Thymus (tissue), 11 donors: ENCODE measurements around the gene STX3. TPM values are rescaled to one million over a fixed set of nuclear protein-coding genes. Genes with fewer than 3 reads are reported as not detected.
"Not testable (repeated sequence)": the region's sequence is repeated elsewhere in the genome, so short reads cannot be mapped to it uniquely, and the experiment has no call there.

Source experiments
- DNase-seq, 9 donors: peaks; one replicate each; pipeline ENCODE4 v3.0.0-alpha.2; 2013; ENCODE audit warnings: low spot score in 9 of 9, low read depth in 6 of 9, missing footprints in 1 of 9
- H3K27ac ChIP-seq, 2 donors: one replicate each; pipeline ENCODE4 v1.5.1; 2013; ENCODE audit warnings: control low read depth in 1 of 2, low read depth in 1 of 2, low read length in 1 of 2, mild to moderate bottlenecking in 1 of 2, moderate library complexity in 1 of 2
- H3K27me3 ChIP-seq, 2 donors: one replicate each; pipeline ENCODE4 v1.5.1; 2013; ENCODE audit warnings: low read length in 1 of 2; ENCODE audit not compliant: control insufficient read depth in 2 of 2, insufficient read depth in 1 of 2
- H3K36me3 ChIP-seq, 2 donors: one replicate each; pipeline ENCODE4 v1.5.1; 2013; ENCODE audit warnings: low read length in 1 of 2, mild to moderate bottlenecking in 1 of 2, moderate library complexity in 1 of 2; ENCODE audit not compliant: control insufficient read depth in 2 of 2, insufficient read depth in 2 of 2
- H3K4me1 ChIP-seq, 2 donors: one replicate each; pipeline ENCODE4 v1.5.1; 2013; ENCODE audit warnings: low read length in 2 of 2; ENCODE audit not compliant: control insufficient read depth in 2 of 2, insufficient read depth in 2 of 2
- H3K4me3 ChIP-seq, 2 donors: one replicate each; pipeline ENCODE4 v1.5.1; 2013; ENCODE audit warnings: low read length in 2 of 2, control low read depth in 1 of 2, mild to moderate bottlenecking in 1 of 2
- H3K9me3 ChIP-seq, 2 donors: one replicate each; pipeline ENCODE4 v1.5.1; 2013; ENCODE audit warnings: low read length in 1 of 2, mild to moderate bottlenecking in 1 of 2; ENCODE audit not compliant: control insufficient read depth in 2 of 2, insufficient read depth in 1 of 2
- WGBS: extraction: QIAGEN DNeasy Blood & Tissue Kit; methylation state at CpG from one replicate; pipeline ENCODE4 v1.1.7; 2013; 5-methylcytosine and 5-hydroxymethylcytosine counted together
- polyA plus RNA-seq: library from polyadenylated mRNA; stranded (reverse); fragments of 200-250 nt; gene quantifications from one replicate; pipeline ENCODE4 v1.2.3, GENCODE V29; 2013
- total RNA-seq: library from RNA; stranded (reverse); fragments of 120-200 nt; gene quantifications from one replicate; pipeline ENCODE4 v1.2.4, GENCODE V29; 2013
- donor health status: healthy.

The STX3 gene
- total and polyA plus RNA-seq, 2 donors = 9.4 to 14.1 TPM

DNA sequence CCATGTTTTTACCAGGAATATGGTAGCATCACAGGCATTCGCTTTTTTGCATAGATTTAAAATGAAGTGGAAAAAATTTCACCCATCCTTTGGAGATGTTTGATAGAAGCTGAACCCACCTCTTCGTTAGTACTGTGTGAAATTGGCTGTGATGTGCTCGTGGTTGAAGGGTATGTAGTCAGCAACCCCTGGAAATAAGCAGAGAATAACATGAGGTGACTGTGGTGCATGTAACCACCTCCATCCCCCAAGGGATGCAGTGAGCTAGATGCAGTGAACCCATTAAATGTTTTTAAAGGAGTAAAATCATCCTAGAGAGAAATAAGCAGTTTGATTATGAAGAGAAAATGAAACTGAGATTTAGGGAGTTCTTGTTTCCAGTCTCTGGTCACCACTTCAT is 74.2 kb downstream of the STX3 start:
- H3K4me3 ChIP-seq = no peak overlapping the region
- no peaks in the 10 kb centered on the region for H3K36me3 ChIP-seq
- H3K4me1 ChIP-seq = no peaks in the 10 kb centered on the region
- no peaks in the 10 kb centered on the region for H3K27me3 ChIP-seq
- no peaks in the 10 kb centered on the region for H3K9me3 ChIP-seq
- 90% methylated on average over 3 of the region's 3 CpGs for WGBS
- DNase-seq = no peak
- H3K27ac ChIP-seq = no peak overlapping the region

GRCh38 chr11:59833602-59834001 is 78.4 kb downstream of the STX3 start:
- DNase-seq = no peak
- no peaks in the 10 kb centered on the region for H3K36me3 ChIP-seq
- 74% methylated on average over 2 of the region's 2 CpGs for WGBS
- no peaks in the 10 kb centered on the region for H3K9me3 ChIP-seq
- H3K4me3 ChIP-seq = no peak overlapping the region
- H3K4me1 ChIP-seq = no peaks in the 10 kb centered on the region
- H3K27ac ChIP-seq = no peak overlapping the region
- H3K27me3 ChIP-seq = no peaks in the 10 kb centered on the region

DNA sequence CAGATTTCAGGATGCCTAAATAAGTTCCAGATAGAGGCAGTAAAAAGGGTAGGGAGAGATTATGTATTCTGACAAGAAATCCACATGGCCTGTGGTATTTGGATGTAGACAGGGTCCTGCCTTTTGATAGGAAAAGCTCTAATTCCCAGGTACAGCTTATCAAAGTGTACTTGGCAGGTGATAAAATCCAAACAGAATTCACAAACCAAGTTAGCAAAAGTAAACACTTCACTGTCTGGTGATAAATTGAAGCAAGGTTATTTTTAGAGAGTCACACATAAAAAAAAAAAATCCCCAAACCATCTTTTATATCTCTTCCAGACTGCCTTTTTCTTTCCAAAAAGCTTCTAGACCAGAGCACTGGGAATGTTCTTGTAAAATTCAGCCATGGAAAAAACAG is 84.4 kb downstream of the STX3 start:
- H3K27me3 ChIP-seq = no peaks in the 10 kb centered on the region
- DNase-seq = no peak
- H3K9me3 ChIP-seq = no peaks in the 10 kb centered on the region
- no peaks in the 10 kb centered on the region for H3K4me1 ChIP-seq
- H3K27ac ChIP-seq = no peak overlapping the region
- no peaks in the 10 kb centered on the region for H3K36me3 ChIP-seq
- no peak overlapping the region for H3K4me3 ChIP-seq

DNA sequence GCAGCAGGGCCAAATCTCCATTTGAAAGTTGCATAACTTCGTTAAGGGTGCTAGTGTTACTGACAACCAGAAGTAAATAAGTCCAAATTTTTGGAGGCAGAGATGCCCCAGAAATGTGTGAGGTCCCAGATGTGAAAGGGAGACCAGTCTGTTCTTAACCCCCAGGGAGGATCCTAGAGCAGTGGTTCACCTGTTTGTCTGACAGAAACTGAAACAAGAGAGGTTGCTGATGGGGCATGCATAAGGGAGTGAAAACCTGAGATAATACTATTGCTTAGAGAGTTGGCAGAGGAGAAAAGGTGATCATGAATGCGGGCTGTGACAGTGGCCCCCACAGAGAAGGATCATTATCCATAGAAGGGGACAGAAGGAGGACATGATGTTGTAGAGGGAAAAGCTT is 86.3 kb downstream of the STX3 start:
- WGBS = 98% methylated on average over 2 of the region's 2 CpGs
- Histone ChIP-seq H3K36me3 (no peaks in the 10 kb centered on the region), H3K27me3 (no peaks in the 10 kb centered on the region), H3K4me3 (no peak overlapping the region), H3K4me1 (no peaks in the 10 kb centered on the region), H3K27ac (no peak overlapping the region), H3K9me3 (no peaks in the 10 kb centered on the region)
- DNase-seq = no peak

GRCh38 chr11:59842316-59842715 is 87.1 kb downstream of the STX3 start:
- H3K27me3 ChIP-seq = no peaks in the 10 kb centered on the region
- H3K4me3 ChIP-seq = no peak overlapping the region
- no peaks in the 10 kb centered on the region for H3K4me1 ChIP-seq
- WGBS = 95% methylated on average over 12 of the region's 12 CpGs
- H3K9me3 ChIP-seq = no peaks in the 10 kb centered on the region
- no peak overlapping the region for H3K27ac ChIP-seq
- H3K36me3 ChIP-seq = no peaks in the 10 kb centered on the region
- no peak for DNase-seq

DNA sequence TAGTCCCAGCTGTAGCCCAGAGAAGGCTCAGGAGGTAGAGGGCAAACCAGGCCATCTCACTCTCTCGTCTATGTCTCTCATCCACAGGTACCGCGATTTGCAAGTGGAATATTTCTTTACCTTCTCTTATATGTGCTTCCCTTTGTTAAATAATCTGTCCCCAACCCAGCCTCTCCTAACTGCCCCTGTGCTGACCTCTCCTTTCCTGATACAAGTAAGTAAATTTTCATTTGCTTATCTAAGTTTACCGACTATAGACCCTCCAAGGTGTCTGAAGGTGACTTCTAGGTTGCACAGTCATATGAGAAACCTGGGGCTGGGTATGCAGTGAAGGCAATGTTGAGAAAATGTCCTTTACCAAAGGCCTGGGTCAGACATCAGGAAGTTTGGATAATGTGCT is 90.2 kb downstream of the STX3 start, which contains the start of gene CBLIF:
Gene CBLIF (minus strand): TSS at position 101 of the 400 bp plus-strand sequence. CDS start 46 bp downstream, at position 55.
- no peaks in the 10 kb centered on the region for H3K36me3 ChIP-seq
- H3K4me1 ChIP-seq = no peaks in the 10 kb centered on the region
- H3K9me3 ChIP-seq = no peaks in the 10 kb centered on the region
- no peaks in the 10 kb centered on the region for H3K27me3 ChIP-seq
- H3K27ac ChIP-seq = no peak within 1 kb of the TSS
- H3K4me3 ChIP-seq = no peak within 1 kb of the TSS
- WGBS = 96% methylated on average over 4 of the region's 4 CpGs
- DNase-seq = no peak

GRCh38 chr11:59846556-59846955 is 91.4 kb downstream of the STX3 start:
- Histone ChIP-seq H3K4me1 (no peaks in the 10 kb centered on the region), H3K27me3 (no peaks in the 10 kb centered on the region), H3K36me3 (no peaks in the 10 kb centered on the region), H3K4me3 (no peak overlapping the region), H3K9me3 (no peaks in the 10 kb centered on the region), H3K27ac (no peak overlapping the region)
- DNase-seq = no peak
- WGBS = 96% methylated on average over 5 of the region's 5 CpGs

DNA sequence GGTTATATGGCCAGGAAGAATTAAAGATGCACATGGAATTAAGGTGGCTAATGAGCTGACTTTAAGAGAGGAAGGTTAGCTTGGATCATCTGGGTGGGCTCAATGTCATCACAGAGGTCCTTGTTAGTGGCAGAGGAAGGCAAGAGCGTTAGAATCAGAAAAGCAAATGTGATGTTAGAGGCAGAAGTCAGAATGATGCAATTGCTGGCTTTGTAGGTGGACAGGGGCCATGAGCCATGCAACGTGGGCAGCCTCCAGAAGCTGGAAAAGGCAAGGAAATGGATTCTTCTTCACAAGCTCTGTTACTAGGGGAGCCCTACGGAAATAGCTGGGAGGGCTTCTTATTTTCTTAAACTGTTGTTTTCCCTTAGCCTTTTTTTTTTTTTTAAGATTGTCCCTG is 92.5 kb downstream of the STX3 start:
- DNase-seq = no peak
- Histone ChIP-seq H3K27ac (no peak overlapping the region), H3K36me3 (no peaks in the 10 kb centered on the region), H3K27me3 (no peaks in the 10 kb centered on the region), H3K9me3 (no peaks in the 10 kb centered on the region), H3K4me3 (no peak overlapping the region), H3K4me1 (no peaks in the 10 kb centered on the region)
- 95% methylated on average over 3 of the region's 3 CpGs for WGBS

GRCh38 chr11:59848439-59848838 is 93.3 kb downstream of the STX3 start:
- H3K27me3 ChIP-seq, H3K27ac ChIP-seq, H3K9me3 ChIP-seq, H3K36me3 ChIP-seq, DNase-seq, H3K4me1 ChIP-seq, H3K4me3 ChIP-seq: not testable (repeated sequence)
- 98% methylated on average over 6 of the region's 6 CpGs for WGBS

GRCh38 chr11:59849129-59849528 is 94.0 kb downstream of the STX3 start:
- H3K27me3 ChIP-seq = no peaks in the 10 kb centered on the region
- DNase-seq = no peak
- no peaks in the 10 kb centered on the region for H3K4me1 ChIP-seq
- H3K9me3 ChIP-seq = no peaks in the 10 kb centered on the region
- H3K36me3 ChIP-seq = no peaks in the 10 kb centered on the region
- WGBS = 63% methylated on average over 2 of the region's 2 CpGs
- H3K4me3 ChIP-seq = no peak overlapping the region
- H3K27ac ChIP-seq = no peak overlapping the region
